Measurements from ENCODE around the gene SORBS1.

Gene SORBS1

DNA sequence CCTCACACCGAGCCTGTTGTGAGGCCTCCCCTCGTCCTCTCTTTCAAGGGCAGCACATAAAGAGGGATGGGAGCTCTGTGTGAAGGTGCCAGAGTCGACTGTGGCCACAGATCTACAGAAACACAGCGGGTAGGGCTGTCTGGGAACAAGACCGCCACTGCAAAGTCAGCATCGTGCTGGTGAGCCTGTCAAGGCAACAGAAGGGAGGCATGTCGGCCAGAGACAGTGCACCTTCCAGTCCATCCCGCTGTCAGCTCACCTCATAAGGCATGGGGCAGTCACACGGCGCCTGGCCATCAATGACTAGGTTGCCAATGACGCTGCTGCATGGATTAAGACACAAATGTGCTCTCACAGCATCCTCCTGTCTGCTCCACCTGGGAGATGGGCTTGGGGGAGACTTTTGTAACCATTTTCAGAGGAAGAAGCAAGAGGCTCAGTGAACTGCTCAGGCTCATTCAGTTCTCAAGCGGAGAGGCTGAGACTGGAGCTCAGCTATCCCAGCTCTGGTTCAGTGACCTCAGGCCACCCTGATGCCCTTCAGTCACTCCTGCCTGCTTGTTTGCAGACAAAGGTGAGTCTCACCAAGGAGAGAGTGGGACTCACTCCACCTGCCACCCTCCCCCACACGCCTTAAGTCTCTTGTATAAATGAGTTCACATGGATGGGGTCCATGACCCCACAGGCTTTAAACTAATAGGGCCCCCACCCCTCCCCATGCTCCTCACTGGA lies 125.5 kb downstream of the SORBS1 start:
- DNase-seq (ENCODE audit: low read depth) = no peak

DNA sequence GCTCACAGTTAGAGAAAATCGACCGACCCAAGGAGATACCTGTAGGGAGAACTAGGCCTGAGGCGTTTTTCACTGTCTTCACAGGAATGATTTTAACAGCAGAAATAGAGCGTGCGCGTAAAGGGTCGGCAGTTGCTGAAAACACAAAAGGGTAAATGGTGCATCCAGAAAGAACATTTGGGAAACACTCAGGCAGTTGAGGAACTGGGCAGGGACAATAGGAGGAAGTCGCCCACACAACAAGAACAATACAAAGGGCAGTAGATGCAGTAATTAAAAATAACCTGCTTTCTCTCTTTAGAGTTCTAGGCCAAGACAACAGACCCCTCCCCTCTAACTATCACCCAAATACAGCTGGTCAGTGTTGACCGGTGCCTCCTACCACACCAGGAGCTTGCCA lies 126.6 kb downstream of the SORBS1 start:
- DNase-seq (ENCODE audit: low read depth) = no peak

GRCh38 chr10:95431900-95432342 lies 129.2 kb downstream of the SORBS1 start:
- DNase-seq (ENCODE audit: low read depth) = no peak

DNA sequence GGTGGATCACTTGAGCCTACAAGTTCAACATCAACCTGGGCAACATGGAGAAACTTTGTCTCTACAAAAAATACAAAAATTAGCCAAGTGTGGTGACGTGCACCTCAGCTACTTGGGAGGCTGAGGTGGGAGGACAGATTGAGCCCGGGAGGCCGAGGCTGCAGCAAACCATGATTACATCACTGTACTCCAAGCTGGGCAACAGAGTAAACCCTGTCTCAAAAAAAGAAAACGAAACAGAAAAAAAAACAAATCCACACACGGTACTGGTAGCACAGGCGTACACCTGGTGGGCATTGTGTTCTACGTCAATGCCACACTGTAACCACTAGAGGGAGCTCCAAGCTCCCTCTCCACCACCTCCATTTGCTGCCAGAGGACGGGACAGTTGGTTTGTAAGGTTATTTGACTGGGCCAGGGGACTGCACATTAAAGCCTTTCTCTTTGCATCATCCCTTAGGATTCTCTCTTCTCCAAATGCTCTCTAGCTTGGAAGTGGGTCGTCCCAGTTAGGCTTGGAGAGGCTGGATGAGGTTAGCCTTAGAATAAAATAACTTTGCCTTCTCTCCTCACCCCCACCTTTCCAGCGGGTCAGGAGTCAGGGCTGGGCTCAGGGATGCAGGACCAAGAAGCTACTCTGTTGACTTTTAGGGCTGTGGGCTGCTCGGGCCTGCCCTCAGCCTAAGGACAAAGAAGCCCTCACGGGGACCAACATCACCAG lies 130.8 kb downstream of the SORBS1 start:
- no peak for DNase-seq (ENCODE audit: low read depth)

DNA sequence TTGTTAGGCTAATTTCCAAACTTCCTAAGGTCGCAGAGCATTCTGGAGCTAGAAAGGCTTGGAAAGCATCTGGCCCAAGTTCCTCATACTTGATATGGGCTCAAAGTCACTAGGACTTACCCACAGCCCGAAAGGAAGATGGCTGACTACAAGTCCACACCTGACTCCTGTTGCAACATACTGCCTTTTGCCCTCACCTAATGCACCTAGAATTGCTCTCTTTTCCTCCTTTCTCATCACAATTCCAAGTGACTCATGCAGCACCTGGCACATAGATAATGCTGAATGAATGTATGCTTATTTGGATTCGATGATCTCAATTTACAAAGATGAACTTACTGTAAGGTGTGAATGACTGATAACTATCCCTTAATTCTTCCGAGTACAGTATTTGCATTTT lies 131.5 kb downstream of the SORBS1 start:
- DNase-seq (ENCODE audit: low read depth) = no peak

GRCh38 chr10:95428701-95429100 lies 132.5 kb downstream of the SORBS1 start:
- DNase-seq (ENCODE audit: low read depth) = no peak

DNA sequence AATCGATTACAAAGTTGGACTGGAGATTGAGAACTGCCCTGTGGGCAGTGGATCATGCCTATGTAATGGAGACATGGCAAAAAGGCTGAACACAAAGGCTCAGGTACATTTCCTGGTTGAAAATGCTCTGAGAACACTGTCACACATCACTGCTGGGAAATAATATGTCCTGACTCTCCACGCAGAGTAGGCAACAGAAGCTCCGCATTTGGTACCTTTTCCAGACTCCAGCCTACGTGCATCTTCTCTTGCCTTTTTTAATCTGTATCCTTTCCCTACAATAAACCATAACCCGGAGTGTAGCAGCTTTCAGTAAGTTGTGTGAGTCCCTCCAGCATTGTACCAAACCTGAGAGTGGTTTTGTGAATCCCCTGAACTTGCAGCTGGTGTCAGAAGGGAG lies 134.7 kb downstream of the SORBS1 start:
- no peak for DNase-seq (ENCODE audit: low read depth)

GRCh38 chr10:95425592-95426465 lies 135.3 kb downstream of the SORBS1 start:
- DNase-seq (ENCODE audit: low read depth) = no peak

DNA sequence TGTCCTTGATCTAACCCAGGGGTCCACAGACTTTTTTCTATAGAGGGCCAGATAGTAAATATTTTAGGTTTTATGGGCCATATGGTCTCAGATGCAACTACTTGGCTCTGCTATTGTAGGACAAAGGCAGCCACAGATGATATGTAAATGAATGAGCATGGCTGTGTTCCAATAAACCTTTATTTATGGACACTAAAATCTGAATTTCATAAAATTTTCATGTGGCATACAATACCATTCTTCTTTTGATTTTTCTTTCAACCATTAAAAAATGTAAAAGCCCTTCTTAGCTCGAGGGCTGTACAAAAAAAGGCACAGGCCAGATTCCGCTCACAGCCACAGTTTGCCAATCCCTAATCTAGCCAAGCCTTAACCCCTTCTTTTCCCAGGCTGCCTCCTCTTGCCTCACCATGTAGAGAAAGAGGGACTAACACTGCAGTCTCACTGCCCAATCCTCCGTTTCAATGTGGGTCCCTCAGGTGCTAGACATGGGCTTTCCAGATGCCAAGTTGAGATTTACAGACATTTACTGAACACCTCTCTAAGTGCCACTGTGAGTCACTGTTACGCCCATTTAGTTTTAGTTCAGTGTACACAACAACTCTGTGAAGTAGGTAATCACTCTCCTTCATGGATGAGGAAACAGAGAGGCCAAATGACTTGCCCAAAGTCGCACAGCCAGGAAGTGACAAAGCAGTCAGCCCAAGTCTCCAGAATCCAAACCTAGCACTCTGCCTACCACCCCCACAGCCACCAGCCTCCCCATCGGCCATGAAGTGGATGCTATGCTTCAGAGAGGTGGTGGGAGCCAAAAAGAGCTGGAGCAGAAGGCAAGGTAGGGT lies 137.8 kb downstream of the SORBS1 start:
- no peak for DNase-seq (ENCODE audit: low read depth)

DNA sequence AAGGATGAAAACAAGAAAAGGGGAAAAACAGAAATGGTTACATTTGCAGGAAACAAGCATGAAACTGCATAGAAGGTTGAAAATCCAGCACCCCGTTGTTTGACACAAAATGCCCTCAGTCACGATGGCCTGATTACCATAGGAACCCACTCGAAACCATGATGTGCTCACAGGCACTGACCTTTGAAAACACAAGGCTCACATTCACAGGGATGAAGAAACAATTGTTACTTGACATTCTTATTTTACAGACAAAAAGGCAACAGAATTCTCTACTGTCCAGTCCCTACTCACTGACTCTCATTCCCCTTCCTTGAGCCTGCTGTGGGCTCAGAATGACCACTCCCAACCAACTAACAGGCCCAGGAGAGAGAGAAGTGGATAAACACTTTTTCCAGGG lies 138.9 kb downstream of the SORBS1 start:
- DNase-seq (ENCODE audit: low read depth) = no peak

- DNase-seq (ENCODE audit: low read depth) = no peak
These were observed 139.4 kb downstream of the SORBS1 start for GRCh38 chr10:95421782-95422181.

DNA sequence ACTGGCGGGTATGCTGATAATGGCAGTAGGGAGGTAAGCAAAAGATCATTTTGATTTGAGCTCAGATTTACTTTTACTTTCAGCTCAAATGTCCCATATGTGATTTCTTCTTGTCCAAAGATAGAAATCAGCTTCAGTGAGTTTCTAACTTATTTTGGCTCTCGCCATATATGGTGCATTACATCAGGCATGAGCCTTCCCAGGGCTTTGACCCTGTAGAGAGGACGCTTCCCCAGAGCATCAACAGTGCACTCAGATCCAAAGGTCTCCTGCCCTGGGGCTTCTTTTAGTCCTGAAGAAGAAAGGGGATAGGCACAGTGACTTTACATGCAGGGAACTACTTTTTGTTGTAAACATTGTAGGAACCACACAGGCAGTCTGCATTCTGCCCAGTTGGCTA lies 141.8 kb downstream of the SORBS1 start:
- no peak for DNase-seq (ENCODE audit: low read depth)

DNA sequence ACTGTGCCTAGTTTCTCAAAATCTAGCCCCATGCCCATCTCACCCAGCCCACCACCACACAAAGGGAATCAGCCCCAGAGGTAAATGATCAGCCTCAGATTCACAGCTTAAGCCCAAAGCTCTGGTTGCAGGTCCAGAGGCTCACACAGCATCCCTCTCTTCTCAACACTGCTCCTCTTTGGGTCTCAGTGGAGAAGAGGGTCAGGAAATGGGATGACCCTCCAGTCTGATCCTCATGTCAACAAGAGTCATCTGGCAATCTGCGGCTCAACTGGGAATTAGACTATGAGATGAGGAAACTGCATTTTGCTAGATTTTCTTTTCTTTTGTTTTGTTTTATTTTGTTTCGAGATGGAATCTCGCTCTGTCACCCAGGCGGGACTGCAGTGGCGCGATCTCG lies 144.2 kb downstream of the SORBS1 start:
- DNase-seq (ENCODE audit: low read depth) = no peak

DNA sequence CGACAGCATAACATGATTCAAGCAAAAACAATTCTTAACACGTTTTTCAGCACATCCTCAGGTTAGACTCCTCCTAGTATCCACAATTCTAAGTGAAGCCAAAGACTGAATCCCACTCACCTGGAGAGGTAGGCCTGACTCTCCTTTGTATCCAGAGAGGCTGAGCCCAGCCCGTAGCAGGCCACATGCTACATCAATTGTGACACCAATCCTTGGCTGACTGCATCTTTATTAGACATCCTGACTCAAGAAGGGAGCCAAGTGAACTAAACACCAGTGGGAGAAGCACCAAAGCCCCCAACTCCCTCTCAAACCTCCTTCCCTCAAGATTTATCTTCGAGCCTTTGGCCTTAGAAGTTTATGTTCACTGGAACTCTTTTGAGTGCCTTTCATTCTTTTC lies 144.9 kb downstream of the SORBS1 start:
- DNase-seq (ENCODE audit: low read depth) = no peak

DNA sequence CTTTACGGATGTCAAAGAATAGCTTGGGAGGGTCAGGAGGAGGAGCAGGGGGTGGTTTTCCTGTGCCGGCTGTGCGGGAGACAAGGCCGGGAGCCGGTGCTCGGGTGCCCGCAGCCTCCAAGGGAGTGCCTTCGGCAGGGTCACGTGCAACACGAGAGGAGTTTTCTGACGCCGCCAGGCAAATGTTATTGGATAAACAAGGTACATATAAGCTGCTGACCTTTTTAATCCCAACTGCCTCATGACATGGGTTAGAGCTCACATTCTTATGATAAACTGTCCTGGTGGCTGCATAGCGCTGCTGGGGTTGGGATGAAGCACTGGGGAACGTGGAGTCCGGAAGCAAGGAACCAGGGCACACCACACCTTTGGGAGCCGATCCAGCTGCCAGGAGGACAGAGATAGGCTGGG lies 145.5 kb downstream of the SORBS1 start:
- DNase-seq (ENCODE audit: low read depth) = no peak

DNA sequence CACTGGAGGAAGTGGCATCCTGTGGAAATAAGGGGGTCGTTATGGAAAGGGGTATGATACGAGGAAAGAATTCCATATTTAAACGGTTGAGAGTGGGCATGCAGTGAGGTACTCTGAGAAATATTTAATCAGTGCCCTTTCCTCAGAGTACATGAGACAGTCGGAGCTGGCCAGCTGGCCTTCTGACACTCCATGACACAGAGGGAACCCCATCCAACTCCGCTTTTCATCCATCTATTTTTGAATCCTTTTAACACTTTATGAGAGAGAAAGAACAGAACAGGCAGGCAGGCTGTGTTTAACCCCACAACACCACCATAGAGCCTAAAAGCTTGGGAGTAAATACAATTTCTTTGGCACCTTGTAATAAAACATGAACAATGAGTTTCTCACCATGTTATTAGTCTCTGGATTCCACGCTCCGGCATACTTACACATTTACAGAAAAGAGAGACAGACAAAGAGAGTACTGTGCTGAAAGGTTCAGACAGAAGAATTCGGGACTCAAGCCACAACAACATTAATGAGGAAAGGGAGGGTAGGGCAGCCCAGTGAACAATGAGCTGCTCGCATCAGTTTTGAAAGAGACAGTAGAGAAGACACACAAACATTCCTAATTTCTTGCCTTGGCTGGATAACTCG lies 146.2 kb downstream of the SORBS1 start:
- DNase-seq (ENCODE audit: low read depth) = no peak

DNA sequence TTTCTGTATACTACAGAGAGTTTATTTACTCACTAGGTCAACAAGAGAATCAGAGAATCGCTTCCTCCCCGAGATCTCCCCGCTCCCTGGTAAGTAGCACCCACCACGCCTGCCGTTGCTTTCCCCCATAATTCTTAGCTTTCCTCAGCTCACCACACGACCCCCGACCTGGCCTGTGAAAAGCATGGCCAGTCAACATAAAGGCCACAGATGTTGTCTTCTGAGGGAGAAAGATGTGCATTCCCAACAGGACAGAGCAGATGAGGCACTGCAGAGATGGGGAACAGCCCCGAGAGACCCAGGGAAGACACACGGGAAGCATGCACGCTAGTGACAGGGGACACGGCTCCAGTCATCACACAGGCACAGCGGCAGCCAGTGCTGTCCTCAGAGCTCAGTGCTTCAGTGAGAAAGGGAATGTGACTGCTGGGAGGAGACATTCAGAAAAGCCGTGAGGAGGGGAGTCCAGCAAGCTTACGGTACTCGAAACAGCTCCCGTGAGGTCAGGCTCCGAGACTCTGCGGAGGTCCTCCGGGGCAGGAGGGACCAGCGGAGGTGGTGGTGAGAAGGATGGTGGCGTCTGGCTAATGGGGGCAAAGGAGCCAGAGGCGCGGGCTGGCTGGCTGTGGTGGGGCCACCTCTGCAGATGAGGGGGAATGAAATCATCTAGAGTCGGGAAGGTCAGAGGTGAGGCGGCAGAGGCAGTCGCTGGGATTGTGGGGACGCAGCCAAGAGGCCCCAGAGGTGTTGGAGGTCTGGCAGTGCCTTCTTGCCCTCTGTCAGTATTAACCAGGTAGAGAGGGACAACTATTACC lies 146.9 kb downstream of the SORBS1 start:
- no peak for DNase-seq (ENCODE audit: low read depth)

GRCh38 chr10:95413588-95413987 lies 147.6 kb downstream of the SORBS1 start:
- DNase-seq (ENCODE audit: low read depth) = no peak

DNA sequence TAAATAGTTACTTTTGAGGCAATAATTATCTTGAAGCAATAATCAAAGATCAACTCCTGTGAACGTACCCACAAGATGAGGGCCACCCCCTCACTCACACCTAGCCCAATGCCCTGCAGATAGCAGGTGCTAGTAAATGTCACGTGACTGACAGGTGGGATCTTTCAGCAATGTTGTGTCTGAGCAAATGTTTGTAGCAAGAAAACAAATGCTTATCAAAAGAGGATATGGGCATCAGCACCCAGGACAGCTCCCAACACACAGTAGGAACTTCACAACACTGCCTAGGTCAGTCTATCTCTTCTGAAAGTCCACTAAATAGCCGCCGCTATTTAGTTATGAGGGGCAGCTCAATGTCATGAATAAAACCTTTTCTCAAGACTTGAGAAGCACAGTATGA lies 149.5 kb downstream of the SORBS1 start:
- DNase-seq (ENCODE audit: low read depth) = no peak
